ENCODE data around the gene FMN1. TPM values are rescaled to one million over a fixed set of nuclear protein-coding genes. Genes with fewer than 3 reads are reported as not detected.

Gene FMN1
- total and polyA plus RNA-seq, 2 of the 8 experiments (the other 6 are each of a cell fraction or from before 2014, with no cell fraction given): 0.27 to 3.7 TPM

GRCh38 chr15:32716216-32716914 lies 478.1 kb downstream of the FMN1 start (continued):
- TF ChIP-seq EP300 (IDR thresholded peaks at IDR 0.05; ENCODE audit: borderline replicate concordance in 1 of 2, low read depth in 2 of 2, low read length in 2 of 2): no peak

Small RNA genes within 50 kb of the gene (small RNA-seq; reads per million reads assigned to genes)
- gene RF00591 (ENCODE audit: insufficient read depth): not detected

Other genes with a start within 250 kb of the FMN1 start
- gene RYR3, start 116.3 kb upstream of the FMN1 start, total RNA-seq (2021; fragmentation: NEBNext Ultra II Directional; extraction: Animal tissue kit (Norgen Biotek cat#: 25700)): 0.46 and 3.4 TPM in 2 replicates
- 0.24 and 0.33 TPM in 2 replicates for gene RYR3, start 116.3 kb upstream of the FMN1 start, polyA plus RNA-seq (2011; rRNA removed)